ENCODE results near the gene TIFAB.
"Not testable (repeated sequence)": the region's sequence is repeated elsewhere in the genome, so short reads cannot be mapped to it uniquely, and the experiment has no call there.

TIFAB gene, protein sequence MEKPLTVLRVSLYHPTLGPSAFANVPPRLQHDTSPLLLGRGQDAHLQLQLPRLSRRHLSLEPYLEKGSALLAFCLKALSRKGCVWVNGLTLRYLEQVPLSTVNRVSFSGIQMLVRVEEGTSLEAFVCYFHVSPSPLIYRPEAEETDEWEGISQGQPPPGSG

DNA sequence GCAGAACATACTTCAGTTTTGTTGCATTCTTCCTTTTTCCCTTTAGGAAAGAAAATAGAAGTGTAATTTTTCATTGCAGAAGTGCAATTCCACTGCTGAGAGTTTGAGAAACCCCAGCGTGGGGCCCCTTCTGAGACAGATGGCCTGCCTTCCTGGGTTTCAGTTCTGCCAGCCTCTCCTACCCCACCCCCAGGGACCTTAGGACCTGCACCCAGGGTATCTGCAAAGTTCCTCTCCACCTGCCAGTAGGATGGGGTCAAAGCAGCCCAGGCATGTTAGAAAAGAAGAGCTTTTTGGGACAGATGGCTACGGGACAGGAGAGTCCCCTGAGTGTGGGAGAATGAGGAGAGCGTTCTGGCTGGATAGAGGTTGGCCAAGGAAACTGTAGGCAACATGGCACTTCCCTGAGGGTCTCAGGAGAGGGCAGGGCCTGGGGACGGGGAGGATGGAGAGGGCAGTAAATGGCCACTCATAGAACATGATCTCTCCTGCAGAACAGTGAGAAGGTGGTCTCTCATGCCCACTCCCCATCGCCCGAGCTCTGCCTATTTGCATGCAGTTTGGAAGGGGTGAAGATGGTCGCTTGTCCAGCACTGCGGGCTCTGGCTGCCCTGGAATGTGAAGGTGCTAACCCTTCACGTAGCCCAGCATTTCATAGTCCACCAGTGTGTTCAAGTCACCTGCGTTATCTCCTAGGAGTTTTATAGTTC is at the start of gene TIFAB:
Gene TIFAB, minus strand, starts transcription at position 31 of the 710 bp plus-strand sequence. CDS start 2,412 bp downstream, outside the sequence.
- no peak for DNase-seq (ENCODE audit: low spot score)

DNA sequence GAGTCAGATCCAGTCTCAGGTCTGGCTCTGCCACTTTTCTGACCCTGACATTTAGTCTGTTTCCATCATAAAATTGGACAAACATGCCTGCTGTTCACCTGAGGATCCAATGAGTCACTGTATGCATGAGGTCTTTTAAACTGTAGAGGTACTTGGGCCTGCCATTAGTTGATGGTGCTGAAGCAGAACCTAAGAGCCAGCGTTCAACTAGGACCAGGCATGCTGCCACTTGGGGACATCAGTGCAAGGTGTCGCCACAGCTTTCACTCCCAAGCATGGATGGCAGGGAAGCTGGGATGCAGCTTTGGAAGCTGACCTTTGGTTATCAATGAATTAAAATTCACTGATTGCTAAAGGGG is 46.5 kb upstream of the TIFAB start:
- no peak for DNase-seq (ENCODE audit: low spot score)

DNA sequence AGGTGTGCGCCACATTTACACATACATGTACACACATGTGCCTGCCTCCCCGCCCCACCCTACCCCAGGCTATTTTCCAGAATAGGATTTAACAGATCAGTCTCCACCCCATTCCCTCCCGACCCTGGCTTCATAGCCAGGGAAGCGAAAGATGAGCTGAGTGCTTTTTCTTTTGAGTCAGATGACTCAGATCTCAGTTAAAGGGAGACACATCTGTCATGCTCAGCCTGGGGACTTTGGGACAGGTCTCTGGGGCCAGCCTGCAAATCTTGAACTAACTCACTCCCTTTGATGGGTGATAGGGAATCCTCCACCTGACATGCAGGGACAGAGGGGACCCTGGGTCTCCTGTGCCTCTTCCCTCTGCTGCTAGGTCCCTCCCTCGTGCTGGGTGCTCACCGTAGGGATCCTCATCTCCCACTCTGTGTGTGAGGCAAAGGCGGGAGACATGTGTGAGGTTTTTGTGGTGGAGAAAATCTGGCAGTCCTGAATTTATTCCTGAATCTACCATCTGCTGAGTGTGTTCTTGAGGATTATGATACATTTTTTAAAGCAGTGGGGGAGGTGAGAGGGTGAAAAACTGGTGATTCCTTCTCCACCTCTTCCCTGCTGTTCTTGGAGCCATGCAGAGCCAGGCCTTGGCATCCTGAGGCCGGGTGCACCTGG is 46.0 kb upstream of the TIFAB start:
- no peak for DNase-seq (ENCODE audit: low spot score)

DNA sequence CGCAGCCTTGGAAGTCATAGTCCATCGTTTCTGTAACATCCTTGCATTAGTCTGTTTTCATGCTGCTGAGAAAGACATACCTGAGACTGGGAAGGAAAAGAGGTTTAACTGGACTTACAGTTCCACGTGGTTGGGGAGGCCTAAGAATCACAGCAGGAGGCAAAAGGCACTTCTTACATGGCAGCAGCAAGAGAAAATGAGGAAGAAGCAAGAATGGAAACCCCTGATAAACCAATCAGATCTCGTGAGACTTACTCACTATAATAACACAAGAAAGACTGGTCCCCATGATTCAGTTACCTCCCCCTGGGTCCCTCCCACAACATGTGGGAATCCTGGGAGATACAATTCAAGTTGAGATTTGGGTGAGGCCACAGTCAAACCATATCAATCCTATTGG is 43.4 kb upstream of the TIFAB start:
- DNase-seq (ENCODE audit: low spot score): not testable (repeated sequence)

DNA sequence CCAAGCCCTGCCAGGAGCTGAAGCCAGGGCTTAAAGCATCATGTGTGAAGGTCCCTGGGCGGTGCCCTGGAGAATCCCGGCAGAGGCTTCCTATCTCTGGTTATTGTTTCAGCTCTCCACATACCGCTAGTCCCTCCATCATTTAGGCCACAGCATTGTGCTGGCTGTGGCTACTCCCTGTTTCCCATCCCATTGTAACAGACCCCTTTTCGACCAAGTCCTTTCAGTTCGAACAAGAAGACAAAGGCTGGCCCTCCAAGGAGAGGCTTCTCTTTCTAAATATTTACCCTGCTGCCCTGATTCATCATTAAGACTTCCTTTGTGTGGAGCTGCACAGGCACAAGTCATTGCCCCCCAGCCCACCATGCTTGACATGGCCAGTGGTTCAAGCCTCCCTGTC is 42.0 kb upstream of the TIFAB start:
- no peak for DNase-seq (ENCODE audit: low spot score)

DNA sequence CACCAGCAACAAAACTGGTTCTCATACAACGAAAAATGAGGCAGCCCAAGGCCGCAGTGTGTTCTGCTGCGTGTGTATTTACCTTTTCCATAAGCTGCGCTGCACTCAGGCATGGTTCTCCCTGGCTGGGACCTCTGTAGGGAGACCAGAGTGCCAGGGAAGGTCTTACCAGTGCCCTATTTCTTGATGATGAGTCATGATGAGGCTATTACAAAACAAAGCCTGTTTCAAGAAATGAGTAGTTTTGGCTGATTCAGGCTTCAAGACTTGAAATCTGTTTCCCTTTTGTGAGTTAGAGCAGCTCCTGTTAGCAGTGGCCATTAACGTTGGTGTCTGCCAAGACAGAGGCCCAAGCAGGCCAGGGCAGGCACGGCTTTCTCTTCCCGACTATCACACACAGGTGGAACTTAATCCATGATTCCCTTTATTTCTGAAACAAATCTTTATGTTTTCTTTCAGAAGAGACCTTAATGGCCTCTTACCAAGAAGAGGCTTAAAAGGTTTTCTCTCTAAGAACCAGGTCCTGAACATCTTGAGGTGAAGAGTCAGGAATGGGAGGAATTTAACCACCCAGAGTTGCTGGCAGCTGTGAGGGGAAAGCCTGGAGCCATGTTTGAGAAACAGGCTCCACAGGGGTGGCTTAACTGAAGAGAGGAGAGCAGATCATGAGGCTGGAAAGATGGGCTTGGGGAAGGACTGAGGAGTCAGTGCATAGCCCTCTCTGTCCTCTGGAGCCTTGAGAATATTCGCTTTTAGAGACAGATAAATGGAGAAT is 41.4 kb upstream of the TIFAB start:
- peak; percentile 86 for DNase-seq (ENCODE audit: low spot score)

DNA sequence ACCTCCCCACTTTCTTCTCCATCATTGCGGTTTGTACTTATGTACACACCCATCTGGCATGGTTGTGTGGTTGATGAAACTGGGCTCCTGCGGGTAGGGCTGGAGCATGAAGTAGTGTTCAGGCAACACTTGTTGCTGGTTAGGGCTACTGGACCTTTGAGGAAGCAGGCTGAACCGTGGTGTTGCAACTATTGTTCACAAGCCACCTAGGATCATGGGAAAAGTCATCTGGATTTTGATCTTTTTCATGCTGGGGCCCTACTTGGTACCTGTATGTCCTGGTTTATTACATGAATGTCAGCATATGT is 40.1 kb upstream of the TIFAB start:
- no peak for DNase-seq (ENCODE audit: low spot score)

DNA sequence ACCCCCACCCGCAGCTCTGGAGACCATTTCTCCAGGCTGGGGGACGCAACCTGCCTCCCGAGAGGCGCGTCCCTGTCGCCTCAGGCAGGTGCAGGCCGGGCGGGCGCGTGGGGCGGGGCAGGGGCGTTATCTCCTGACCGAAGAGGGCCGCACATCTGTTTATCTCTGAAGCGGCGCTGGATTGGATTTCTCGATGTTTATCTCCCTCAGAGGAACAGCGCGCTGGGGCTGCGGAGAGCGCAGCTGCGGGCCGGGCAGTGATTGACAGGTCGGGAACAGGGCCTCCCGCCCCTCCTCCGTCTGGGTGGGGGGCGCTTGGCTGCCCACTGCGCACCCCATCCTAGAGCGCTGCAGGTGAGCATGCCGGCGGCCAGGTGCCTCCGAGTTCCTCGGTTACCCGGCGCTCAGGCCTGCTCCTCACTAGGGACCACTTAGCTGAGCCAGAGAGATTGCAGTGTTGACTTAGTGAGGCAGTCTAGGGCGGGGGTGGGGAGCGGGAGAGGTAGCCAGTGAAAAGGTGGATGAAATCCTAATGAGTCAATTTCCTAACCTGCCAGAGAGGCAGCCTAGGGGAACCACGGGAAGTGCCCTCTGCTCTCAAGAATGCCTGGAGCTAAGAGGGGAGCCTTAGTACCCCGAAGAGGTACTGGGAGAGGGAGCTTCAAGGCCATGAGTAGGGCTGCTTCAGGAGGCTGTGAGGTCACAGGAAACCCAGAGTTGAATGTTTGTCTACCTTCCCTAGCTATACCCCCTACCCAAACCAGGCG is 39.6 kb upstream of the TIFAB start:
- DNase-seq (ENCODE audit: low spot score): no peak

DNA sequence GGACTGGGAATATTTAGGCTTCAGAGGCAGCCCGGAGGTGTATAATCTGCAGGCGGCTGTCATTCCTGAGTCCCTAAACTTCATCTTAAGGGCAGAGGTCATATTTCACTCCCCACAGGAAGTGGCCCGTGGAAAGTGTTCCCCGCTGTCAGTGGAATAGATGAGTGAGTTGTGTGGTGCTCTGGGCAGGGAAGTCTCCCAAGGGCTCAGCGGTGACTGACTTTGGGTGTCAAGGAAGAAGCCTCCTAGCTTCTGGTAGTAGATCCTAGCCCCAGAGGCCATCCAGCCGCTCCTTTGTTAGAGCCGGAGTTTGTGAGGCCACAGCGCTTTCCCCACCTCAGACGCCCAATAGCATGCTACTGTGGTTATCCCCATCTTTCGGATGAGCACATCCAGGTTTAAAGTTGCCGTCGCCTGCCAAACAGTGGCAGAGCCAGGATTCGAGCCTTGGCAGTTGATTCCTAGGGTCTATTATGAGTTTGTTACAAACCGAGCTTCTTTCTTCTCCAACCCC is 38.9 kb upstream of the TIFAB start:
- DNase-seq (ENCODE audit: low spot score): no peak

DNA sequence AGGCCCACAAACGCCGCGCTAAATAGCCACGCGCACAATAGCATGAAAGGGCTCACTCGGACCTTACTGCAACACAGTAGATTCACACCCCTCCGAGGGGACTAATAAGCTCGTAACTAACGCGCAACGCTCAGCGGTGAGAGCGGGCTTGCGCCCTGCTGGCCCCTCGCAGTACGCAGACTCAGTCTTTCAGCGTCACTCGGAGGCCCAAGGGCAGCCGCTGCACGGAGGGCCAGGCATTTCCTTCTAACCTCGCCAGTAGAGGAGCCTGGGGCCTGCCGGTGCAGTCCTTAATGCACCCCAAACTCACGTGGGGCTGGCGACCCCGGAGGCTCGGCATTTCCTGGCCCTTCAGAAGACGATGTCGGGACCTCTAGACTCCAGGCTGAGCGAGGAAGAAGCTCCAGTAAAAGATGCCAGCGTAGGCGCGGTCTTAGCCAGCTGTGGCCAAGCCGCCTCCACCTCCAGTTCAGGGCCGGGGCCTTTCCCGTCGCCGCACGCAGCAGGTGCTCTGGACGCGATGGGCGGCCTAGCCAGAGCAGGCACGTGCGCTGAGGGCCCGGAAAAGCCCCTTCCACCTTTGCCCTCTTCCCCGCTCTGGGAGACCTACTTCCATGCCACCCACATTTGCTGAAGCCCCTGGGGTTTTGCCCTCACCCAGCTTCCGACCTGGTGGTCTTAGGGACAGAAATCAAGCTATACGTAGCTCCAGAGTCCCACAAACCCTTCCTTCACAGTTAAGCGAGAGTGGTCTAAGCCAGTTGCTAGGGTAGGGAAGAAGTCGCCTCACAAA is 38.3 kb upstream of the TIFAB start:
- no peak for DNase-seq (ENCODE audit: low spot score)

DNA sequence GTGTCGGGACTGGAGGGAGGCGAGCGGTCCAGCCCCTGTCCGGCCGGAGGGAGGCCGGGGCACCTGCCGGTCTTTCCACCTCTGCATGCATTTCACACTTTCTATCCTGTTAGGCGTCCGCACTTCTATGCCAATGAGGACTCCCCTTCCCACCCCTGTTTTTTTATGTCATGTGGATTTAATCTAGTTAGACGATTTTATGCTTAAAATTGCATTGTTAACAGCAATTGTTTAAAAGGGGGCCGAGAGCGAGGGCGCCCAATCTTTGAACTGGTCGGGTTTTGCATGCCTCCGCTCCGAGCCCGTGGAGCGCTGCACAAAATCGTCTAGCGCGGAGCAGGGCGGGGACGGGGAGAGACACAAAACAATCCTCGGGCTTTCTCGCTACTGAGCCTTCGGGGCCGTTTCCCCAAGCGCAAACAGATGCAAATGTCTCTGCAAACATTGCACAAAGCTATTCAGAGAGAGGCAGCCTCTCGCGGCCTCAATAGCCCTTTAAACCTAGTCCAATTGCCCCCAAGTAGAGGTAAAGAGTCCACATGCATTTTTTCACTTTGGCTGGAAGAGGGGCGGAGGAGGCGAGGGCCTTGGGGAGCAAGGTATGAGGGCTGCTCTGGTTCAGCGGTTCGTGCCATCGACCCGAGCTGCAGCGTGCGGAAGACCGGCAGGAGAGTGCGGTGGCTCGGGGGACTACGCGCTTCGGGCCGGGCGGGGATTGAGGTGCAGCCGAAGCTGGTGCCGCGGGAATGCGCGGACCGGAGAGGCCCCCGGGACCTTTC is 37.5 kb upstream of the TIFAB start:
- peak; percentile 47 for DNase-seq (ENCODE audit: low spot score)

DNA sequence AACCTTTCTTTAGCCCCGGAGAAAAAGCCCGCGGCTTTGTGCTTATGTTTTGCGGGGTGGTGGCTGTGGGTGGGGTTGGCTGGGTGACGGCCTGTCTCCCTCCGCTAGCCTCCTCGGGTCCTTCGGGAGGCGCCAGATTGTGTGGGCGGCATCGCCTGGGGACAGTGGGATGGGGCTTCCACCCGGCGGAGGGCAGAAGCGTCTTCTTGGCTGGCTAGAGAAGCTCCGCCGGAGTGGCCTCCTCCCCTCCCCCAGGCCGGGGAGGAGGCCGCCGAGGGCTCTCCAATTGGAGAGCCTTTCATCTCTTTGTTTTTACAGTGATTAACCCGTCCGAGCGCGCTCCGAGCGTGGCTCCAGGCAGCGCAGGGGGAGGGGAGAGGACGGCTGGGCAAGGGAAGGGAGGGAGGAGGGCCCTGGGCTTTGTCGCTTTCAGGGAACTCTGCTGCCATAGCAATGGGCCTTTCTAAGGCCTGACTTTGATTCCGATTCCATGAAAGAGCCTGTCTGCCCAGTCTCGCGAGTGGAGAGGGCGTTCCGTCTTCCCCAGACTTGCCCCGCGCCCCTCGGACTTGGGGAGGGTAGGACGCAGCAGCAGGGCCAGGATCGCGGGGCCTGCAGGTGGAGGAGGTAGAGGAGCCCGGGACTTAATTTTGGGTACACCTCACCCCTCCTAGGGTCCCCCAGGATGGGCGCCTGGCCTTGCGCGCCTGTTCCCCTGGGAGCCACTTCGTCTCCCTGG is 36.7 kb upstream of the TIFAB start:
- DNase-seq (ENCODE audit: low spot score): peak; percentile 90

DNA sequence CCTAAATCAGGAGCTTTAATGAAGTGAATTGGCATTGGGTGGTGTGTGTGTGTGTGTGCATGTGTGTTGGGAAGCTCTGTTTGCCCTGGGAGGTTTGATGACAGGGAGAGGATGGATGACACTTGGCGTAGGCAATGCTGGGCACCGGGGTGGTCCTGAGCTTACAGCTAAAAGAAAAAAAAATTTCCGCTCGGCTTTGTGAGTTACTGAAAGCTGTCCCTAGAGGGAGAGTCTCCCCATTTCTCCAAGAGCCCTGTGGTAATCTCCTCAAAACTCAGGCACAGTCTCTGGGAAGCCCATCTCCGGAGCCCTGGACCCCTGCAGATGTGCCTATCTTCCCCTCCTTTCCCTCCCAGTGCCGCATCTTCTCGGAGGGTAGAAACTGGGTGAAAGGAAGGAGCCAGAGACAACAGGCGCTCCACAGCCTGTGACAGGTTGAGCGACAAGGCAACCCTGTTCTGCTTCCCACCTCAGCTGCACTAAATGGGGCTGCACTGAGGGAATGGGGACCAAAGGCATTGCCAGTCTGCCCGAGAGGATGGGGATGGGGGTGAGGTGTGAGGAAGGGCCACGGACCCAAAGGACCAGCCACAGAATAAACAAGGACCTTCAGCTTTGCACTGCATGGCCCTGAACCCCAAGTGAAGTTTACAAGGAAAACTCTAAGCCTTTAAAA is 35.8 kb upstream of the TIFAB start:
- no peak for DNase-seq (ENCODE audit: low spot score)

DNA sequence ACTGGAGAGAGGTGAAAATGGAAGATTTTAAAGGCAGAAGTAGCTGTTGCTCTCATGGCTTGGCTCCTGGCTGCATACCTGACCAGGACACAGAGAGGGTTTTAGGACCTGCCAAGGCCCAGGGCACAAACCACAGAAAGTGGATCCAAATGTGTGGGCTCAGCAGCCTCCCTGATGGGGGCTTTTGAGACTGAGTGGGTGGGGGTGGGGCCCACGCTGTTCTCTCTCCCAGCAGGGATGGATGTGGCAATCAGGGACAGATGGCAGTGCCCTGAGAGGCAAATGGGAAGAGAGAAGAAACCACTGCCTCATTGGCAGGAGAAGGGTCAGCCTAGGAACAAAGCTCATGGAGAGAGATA is 34.9 kb upstream of the TIFAB start:
- no peak for DNase-seq (ENCODE audit: low spot score)

DNA sequence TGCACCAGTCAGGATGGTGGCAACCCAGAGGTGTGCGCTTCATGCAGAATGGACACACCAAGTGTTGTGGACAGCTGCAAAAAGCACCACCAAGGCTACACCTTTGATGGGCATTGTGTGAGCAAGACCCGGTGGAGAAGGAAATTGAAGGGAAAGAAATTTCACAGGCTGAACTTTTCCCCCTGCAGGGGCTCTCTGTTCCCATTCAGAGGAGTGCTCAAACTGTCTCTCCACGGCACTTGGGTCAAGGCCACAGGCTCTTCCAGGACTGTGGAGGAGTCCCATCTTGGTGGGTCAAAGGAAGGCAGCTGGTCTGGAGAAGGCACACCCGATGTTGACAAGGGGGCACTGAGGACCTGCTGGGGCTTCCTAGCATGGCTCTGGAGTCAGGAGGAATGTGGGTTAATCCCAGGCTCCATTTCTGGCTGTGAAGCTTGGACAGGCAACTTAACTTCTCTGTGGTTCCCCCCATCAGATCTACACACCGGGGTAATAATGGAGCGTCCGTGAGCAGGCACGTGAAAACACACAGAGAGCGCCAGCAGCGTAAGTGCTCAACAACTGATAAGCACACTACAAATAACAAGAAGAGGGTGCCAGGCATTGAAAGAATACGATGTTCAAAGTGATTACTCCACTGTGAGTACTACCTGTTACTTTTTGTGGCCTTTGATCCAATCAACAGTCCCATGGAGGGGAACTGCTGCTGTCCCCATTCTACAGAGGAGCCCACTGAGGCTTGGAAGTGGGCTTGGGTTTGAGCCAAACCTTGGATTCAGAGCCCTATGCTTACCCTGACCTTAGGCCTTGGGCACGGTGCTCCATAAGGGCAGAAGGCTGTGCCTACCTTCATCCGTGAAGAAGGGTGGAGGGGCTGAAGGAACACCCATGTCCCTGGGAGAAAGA is 34.2 kb upstream of the TIFAB start:
- no peak for DNase-seq (ENCODE audit: low spot score)

DNA sequence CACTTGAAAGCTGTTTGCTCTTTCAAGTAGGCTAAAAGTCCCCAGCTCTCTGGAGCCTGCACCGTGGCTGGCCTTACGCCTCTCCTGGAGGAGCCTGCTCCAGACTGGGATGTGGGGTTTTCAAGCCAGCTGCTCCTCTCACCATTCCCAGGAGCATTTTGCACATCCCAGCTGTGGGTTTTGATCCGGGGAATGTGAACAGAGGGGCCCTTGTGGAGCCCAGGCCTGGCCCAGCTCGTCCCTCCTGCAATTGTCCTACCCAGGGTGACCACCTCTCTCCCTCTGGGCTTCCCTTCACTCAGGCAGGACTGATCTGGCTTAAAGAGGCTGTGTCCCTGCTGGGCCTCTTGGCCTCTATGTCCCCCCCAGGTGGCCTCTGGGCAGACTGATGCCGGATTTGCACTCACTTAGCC is 32.5 kb upstream of the TIFAB start:
- no peak for DNase-seq (ENCODE audit: low spot score)

DNA sequence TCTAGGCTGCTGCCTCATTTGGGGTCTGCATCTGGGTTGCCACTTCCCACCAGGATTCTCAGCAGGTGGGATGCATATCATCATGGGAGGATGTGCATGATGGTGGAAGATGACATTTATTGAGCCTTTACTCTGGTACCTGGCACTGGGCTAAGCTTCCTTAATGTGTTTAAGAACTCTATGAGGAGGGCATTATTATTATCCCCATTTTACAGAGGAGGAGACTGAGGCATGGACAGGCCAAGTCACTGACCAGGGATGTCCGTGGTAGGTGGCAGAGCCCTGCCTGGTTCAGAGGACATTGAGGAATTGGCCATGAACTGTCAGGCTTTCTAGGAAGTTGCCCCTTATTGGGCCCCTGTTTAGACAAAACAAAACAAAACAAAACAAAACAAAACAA is 31.1 kb upstream of the TIFAB start:
- no peak for DNase-seq (ENCODE audit: low spot score)

DNA sequence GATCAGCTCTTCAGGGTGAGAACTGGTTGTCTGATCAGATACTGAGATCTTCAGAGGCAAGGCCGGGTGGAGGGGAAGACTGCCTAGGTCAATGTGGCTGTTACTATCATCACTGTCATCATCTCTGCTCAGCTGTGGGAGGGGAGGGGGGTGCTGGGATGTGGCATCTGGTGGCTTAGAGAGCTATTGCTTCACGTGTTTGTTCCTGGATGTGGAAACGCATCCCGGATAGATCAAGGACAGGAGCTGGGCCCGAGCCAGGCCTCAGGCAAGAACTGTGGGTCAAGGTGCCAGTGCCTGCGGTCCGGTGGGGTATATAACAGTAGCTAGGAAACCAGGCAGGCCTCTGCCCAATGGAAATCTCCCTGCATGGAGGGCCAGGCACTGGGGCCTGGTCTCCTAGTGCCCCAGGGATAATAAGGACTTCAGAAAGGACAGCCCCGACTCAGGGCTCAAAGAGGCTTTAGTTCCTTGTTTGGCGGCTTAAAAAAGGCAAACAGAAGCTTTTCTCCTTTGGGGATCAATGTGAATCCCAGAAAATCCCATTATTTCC is 30.3 kb upstream of the TIFAB start:
- DNase-seq (ENCODE audit: low spot score): no peak

Measured in AG20443 (cell line).